HepG2 (cell line): Measurements from ENCODE around the gene PEX11G. TPM values are rescaled to one million over a fixed set of nuclear protein-coding genes. Genes with fewer than 3 reads are reported as not detected.
A peak's percentile ranks its signal among the peaks of the same experiment; 100 is the strongest.

Experiments
- ATAC-seq: fragments of 200-7000 bp; cut with Tn5 transposase; 3 replicates; pipeline ENCODE4 v1.9.1; 2020; ENCODE audit warnings: mild to moderate bottlenecking, moderate library complexity
- BruUV-seq: library from RNA; stranded (reverse); fragments of 400-500 nt; replicated peaks from 2 replicates; lab custom pipeline; 2021; lab: Mats Ljungman, UMichigan
- CTCF ChIA-PET: fragments of 300-600 bp; formaldehyde crosslinking; extraction: SDS; loops from one replicate; lab custom pipeline; 2021; ENCODE audit warnings: low total read pairs, inconsistent platforms, low intra/inter-chr PET ratio; lab: Yijun Ruan, JAX
- POLR2A ChIA-PET: fragments of 350-600 bp; sonication (Branson Sonifier 250); formaldehyde crosslinking; loops from one replicate; lab custom pipeline; 2020; ENCODE audit warnings: antibody characterized with exemption, inconsistent platforms; lab: Yijun Ruan, JAX
- DNase-seq: peaks from one replicate; pipeline ENCODE4 v3.0.0-alpha.2; 2015; ENCODE audit warnings: low spot score
- FAIRE-seq: peaks from 3 replicates; lab custom pipeline; 2011; peaks lifted over from hg19 to GRCh38; lab: Jason Lieb, UNC
- H2AFZ ChIP-seq: one replicate; pipeline ENCODE4 v1.6.1; 2011; ENCODE audit warnings: low read length, inconsistent platforms
- H3K27ac ChIP-seq: fragments of 300-600 bp; 3 replicates; pipeline ENCODE4 v1.8.0; 2011; ENCODE audit warnings: mixed run types, mild to moderate bottlenecking, mixed read lengths, low read length, inconsistent platforms; ENCODE audit not compliant: insufficient read depth; ENCODE audit errors: extremely low read length
- H3K27me3 ChIP-seq, 2 experiments: fragments of 200-600 bp in 1 of 2; 2 replicates in 1 of 2; 3 replicates in 1 of 2; pipeline versions ENCODE4 v1.6.0 to v1.8.0; 2011; ENCODE audit warnings: low read length in 2 of 2, mild to moderate bottlenecking in 2 of 2, moderate library complexity in 2 of 2, inconsistent platforms in 1 of 2; ENCODE audit not compliant: insufficient read depth in 2 of 2, control insufficient read depth in 1 of 2
- H3K36me3 ChIP-seq, 2 experiments: fragments of 200-600 bp in 1 of 2; replicated peaks in 1 of 2; 2 replicates in 1 of 2; 3 replicates in 1 of 2; pipeline versions ENCODE4 v1.5.1 to v1.8.0; 2011; ENCODE audit warnings: low read length in 2 of 2, inconsistent platforms in 1 of 2; ENCODE audit not compliant: insufficient read depth in 2 of 2, control insufficient read depth in 1 of 2
- H3K4me1 ChIP-seq: 2 replicates; pipeline ENCODE4 v1.5.1; 2012; ENCODE audit warnings: low read length, inconsistent platforms; ENCODE audit not compliant: insufficient read depth
- H3K4me2 ChIP-seq: 2 replicates; pipeline ENCODE4 v1.6.0; 2011; ENCODE audit warnings: low read depth, low read length, inconsistent platforms
- H3K4me3 ChIP-seq, 3 experiments: fragments of 200-600 bp in 1 of 3; sonication (generic), shearing (Covaris generic) in 1 of 3; replicated peaks in 1 of 3; 2 replicates each; pipeline ENCODE4 v1.5.1; 2011 to 2016; ENCODE audit warnings: low read length in 3 of 3, inconsistent platforms in 2 of 3, low read depth in 2 of 3, mild to moderate bottlenecking in 2 of 3, control low read depth in 1 of 3, mixed read lengths in 1 of 3; ENCODE audit not compliant: insufficient read depth in 1 of 3
- H3K79me2 ChIP-seq: one replicate; pipeline ENCODE4 v1.6.1; 2011; ENCODE audit warnings: low read length, inconsistent platforms; ENCODE audit not compliant: insufficient read depth
- H3K9ac ChIP-seq: 2 replicates; pipeline ENCODE4 v1.6.0; 2011; ENCODE audit warnings: mild to moderate bottlenecking, low read depth, low read length, inconsistent platforms; ENCODE audit not compliant: insufficient read depth
- H3K9me3 ChIP-seq: 2 replicates; pipeline ENCODE4 v1.5.1; 2012; ENCODE audit warnings: mild to moderate bottlenecking, low read length
- H4K20me1 ChIP-seq: 2 replicates; pipeline ENCODE4 v1.6.0; 2011; ENCODE audit warnings: inconsistent platforms, mild to moderate bottlenecking, low read length, moderate library complexity; ENCODE audit not compliant: insufficient read depth
- AGO1 ChIP-seq: fragments of 200-400 bp; formaldehyde crosslinking; IDR thresholded peaks from 2 replicates; pipeline ENCODE4 v1.6.1; 2017; ENCODE audit warnings: mild to moderate bottlenecking, low read depth, low read length, moderate library complexity; ENCODE audit not compliant: poor library complexity, severe bottlenecking
- HBP1 ChIP-seq: IDR thresholded peaks from 2 replicates; pipeline ENCODE4 v1.6.1; 2016; ENCODE audit warnings: low read depth, control low read depth
- HNRNPLL ChIP-seq: fragments of 200-400 bp; formaldehyde crosslinking; IDR thresholded peaks from 2 replicates; pipeline ENCODE4 v1.6.1; 2017; ENCODE audit warnings: mild to moderate bottlenecking, low read depth, low read length; ENCODE audit not compliant: poor library complexity, severe bottlenecking
- MYPOP ChIP-seq: sonication (generic); formaldehyde crosslinking; IDR thresholded peaks from 2 replicates; pipeline ENCODE4 v1.8.1; 2023; ENCODE audit warnings: mild to moderate bottlenecking, moderate library complexity, missing genetic modification reagents
- PHF21A ChIP-seq: sonication (generic); formaldehyde crosslinking; IDR thresholded peaks from 2 replicates; pipeline ENCODE4 v1.5.0; 2020; ENCODE audit warnings: mild to moderate bottlenecking, missing genetic modification reagents
- RBFOX2 ChIP-seq: fragments of 200-400 bp; formaldehyde crosslinking; IDR thresholded peaks from 2 replicates; pipeline ENCODE4 v1.6.1; 2017; ENCODE audit warnings: low read depth, mild to moderate bottlenecking, low read length
- U2AF1 ChIP-seq: fragments of 200-400 bp; formaldehyde crosslinking; optimal IDR thresholded peaks from 2 replicates; pipeline ENCODE3; 2017; ENCODE audit warnings: mild to moderate bottlenecking, low read depth, low read length
- ZBTB4 ChIP-seq: sonication (generic); formaldehyde crosslinking; IDR thresholded peaks from 2 replicates; pipeline ENCODE4 v1.4.0; 2020; ENCODE audit warnings: missing genetic modification reagents, mild to moderate bottlenecking, borderline replicate concordance
- ZNF350 ChIP-seq: sonication (generic); formaldehyde crosslinking; IDR thresholded peaks from 2 replicates; pipeline ENCODE4 v1.4.0; 2020; ENCODE audit warnings: mild to moderate bottlenecking, low read depth, missing genetic modification reagents, borderline replicate concordance
- ZSCAN25 ChIP-seq: sonication (generic); formaldehyde crosslinking; IDR thresholded peaks from 2 replicates; pipeline ENCODE4 v1.8.0; 2022; ENCODE audit warnings: mild to moderate bottlenecking, missing genetic modification reagents
- WGBS: methylation state at CpG from one replicate; pipeline ENCODE4 v1.1.6; 2017; ENCODE audit warnings: low lambda C conversion rate; 5-methylcytosine and 5-hydroxymethylcytosine counted together
- in situ Hi-C: cut with HindIII; loops from 2 replicates; pipeline ENCODE4 v1.10.0; 2017; ENCODE audit warnings: low pct_unique_long_range_greater_than_20kb; ENCODE audit not compliant: extremely low pct_ligation_motif_present
- intact Hi-C: fragments of 100-400 bp; cut with micrococcal nuclease; formaldehyde crosslinking; loops from one replicate; pipeline ENCODE4 v1.10.0; 2022; ENCODE audit not compliant: unreplicated experiment
- polyA plus RNA-seq, 8 experiments: library from polyadenylated mRNA; depleted of rRNA in 3 of 8; stranded (reverse) in 7 of 8; unstranded in 1 of 8; fragments of >200 nt; fragmentation: Illumina TruSeq in 4 of 8; extraction: Trizol in 4 of 8; gene quantifications; 2 replicates each; pipeline versions ENCODE4 v1.2.1 to v1.2.3, GENCODE V29; 2011 to 2016; ENCODE audit warnings: low read depth in 4 of 8, missing spikeins in 1 of 8, mixed read lengths in 1 of 8; ENCODE audit not compliant: insufficient read depth in 1 of 8
- total RNA-seq, 5 experiments: library from RNA; depleted of rRNA; stranded (reverse); fragments of >200 nt; fragmentation: Illumina TruSeq; extraction: Trizol; gene quantifications; 2 replicates each; pipeline ENCODE4 v1.2.3, GENCODE V29; 2016; ENCODE audit warnings: low read depth in 1 of 5
- TF ChIP-seq, protein P1 (sequence below): sonication (generic); formaldehyde crosslinking; IDR thresholded peaks from 2 replicates; pipeline ENCODE4 v1.5.1; 2020; ENCODE audit warnings: mild to moderate bottlenecking, moderate library complexity, missing genetic modification reagents
- TF ChIP-seq, protein P2 (sequence below), 2 experiments: fragments of 450-650 bp in 1 of 2; sonication (generic) in 1 of 2; formaldehyde crosslinking; IDR thresholded peaks; 2 replicates each; pipeline versions ENCODE4 v1.5.0 to v1.8.0; 2020 to 2022; ENCODE audit warnings: mild to moderate bottlenecking in 1 of 2, missing genetic modification reagents in 1 of 2

The PEX11G gene
- total and polyA plus RNA-seq, 2 of the 13 experiments (the other 11 are each of a cell fraction or from before 2014, with no cell fraction given) = not detected

DNA sequence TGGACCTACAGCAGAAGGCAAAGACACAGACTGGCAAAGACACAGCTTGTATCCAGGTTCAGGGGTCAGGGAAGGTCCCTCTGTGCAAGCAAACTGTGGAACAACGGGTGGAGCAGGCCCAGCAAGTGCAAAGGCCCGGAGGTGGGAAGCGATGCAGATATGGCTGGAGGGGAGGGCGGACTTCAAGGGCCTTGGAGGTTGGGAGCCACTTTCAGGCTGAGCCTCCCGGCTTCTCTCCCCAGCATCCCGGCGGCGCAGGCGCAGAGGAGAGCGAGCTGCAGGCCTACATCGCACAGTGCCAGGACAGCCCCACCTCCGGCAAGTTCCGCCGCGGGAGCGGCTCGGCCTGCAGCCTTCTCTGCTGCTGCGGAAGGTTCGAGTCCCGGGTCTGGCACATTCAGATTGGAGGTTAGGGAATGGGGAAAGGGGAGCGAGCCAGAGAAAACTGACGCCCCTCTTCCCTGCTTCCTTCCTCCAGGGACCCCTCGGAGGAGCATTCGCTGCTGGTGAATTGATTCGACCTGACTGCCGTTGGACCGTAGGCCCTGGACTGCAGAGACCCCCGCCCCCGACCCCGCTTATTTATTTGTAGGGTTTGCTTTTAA, 44.5 kb upstream of the PEX11G start:
- peaks cover 14% of the 10 kb centered on the region for H3K4me1 ChIP-seq
- 88% methylated on average over 25 of the region's 30 CpGs for WGBS
- no peaks in the 10 kb centered on the region for H3K79me2 ChIP-seq
- ChIA-PET POLR2A (no interaction called here), CTCF (no interaction called here)
- FAIRE-seq = no peak
- H4K20me1 ChIP-seq = no peaks in the 10 kb centered on the region
- no TSS peak for BruUV-seq
- H3K9ac ChIP-seq = peak overlapping the region; percentile 81
- no peak overlapping the region for H2AFZ ChIP-seq
- H3K4me2 ChIP-seq = peak overlapping the region; percentile 89
- peak overlapping the region; percentile 91 to 97 (median 94); a peak in 5 of 6 replicates for H3K4me3 ChIP-seq
- no peaks in the 10 kb centered on the region; a peak in 1 of 5 replicates for H3K36me3 ChIP-seq
- no peak for ATAC-seq
- no peak for DNase-seq
- H3K27ac ChIP-seq = peak overlapping the region; percentile 84
- intact Hi-C loops = no loop called here
- no peaks in the 10 kb centered on the region; a peak in 1 of 5 replicates for H3K27me3 ChIP-seq
- H3K9me3 ChIP-seq = no peaks in the 10 kb centered on the region
- in situ Hi-C loops = no loop called here
- TF ChIP-seq HBP1 (CRISPR knock-in tag) (no peak), ZBTB4 (CRISPR knock-in tag) (peak; percentile 39; the same call in 1 of the 2 replicates), U2AF1 (peak; percentile 54), PHF21A (CRISPR knock-in tag) (no peak), ZSCAN25 (CRISPR knock-in tag) (no peak), RBFOX2 (0 out of 2 replicates have a peak, but pooled peaks have one; percentile 19), ZNF350 (CRISPR knock-in tag) (0 out of 2 replicates have a peak, but pooled peaks have one; percentile 44), HNRNPLL (peak; percentile 4), MYPOP (CRISPR knock-in tag) (no peak), AGO1 (peak; percentile 80)
- TF ChIP-seq, protein P1, sequence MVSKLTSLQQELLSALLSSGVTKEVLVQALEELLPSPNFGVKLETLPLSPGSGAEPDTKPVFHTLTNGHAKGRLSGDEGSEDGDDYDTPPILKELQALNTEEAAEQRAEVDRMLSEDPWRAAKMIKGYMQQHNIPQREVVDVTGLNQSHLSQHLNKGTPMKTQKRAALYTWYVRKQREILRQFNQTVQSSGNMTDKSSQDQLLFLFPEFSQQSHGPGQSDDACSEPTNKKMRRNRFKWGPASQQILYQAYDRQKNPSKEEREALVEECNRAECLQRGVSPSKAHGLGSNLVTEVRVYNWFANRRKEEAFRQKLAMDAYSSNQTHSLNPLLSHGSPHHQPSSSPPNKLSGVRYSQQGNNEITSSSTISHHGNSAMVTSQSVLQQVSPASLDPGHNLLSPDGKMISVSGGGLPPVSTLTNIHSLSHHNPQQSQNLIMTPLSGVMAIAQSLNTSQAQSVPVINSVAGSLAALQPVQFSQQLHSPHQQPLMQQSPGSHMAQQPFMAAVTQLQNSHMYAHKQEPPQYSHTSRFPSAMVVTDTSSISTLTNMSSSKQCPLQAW (CRISPR knock-in tag) = 0 out of 2 replicates have a peak, but pooled peaks have one; percentile 34
- TF ChIP-seq, protein P2, sequence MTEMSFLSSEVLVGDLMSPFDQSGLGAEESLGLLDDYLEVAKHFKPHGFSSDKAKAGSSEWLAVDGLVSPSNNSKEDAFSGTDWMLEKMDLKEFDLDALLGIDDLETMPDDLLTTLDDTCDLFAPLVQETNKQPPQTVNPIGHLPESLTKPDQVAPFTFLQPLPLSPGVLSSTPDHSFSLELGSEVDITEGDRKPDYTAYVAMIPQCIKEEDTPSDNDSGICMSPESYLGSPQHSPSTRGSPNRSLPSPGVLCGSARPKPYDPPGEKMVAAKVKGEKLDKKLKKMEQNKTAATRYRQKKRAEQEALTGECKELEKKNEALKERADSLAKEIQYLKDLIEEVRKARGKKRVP (CRISPR knock-in tag; IDR thresholded peaks at IDR 0.05) = 0 out of 4 replicates have a peak, but pooled peaks of 1 of the 2 experiments have one; percentile 32
